Kidney epithelial cell (primary cell): Measurements from ENCODE around the gene HEXB. TPM values are rescaled to one million over a fixed set of nuclear protein-coding genes. Genes with fewer than 3 reads are reported as not detected.

Experiments used
- DNase-seq: peaks from one replicate; pipeline ENCODE4 v3.0.0-alpha.2; 2010; ENCODE audit warnings: low read depth
- H3K27me3 ChIP-seq: 2 replicates; pipeline ENCODE4 v1.6.0; 2011; ENCODE audit warnings: low read length; ENCODE audit not compliant: control insufficient read depth, insufficient read depth
- H3K36me3 ChIP-seq: 2 replicates; pipeline ENCODE4 v1.5.1; 2011; ENCODE audit warnings: low read length; ENCODE audit not compliant: control insufficient read depth, insufficient read depth
- H3K4me3 ChIP-seq: 2 replicates; pipeline ENCODE4 v1.5.1; 2011; ENCODE audit warnings: low read depth, mild to moderate bottlenecking, control low read depth, low read length
- total RNA-seq: library from RNA; depleted of rRNA; stranded (reverse); fragments of >200 nt; gene quantifications from 2 replicates; pipeline ENCODE4 v1.2.3, GENCODE V29; 2015
- TF ChIP-seq, protein P1 (sequence below): IDR thresholded peaks from 2 replicates; pipeline ENCODE4 v1.5.1; 2011; ENCODE audit warnings: mild to moderate bottlenecking, moderate library complexity, low read length, control low read depth, inconsistent platforms; ENCODE audit not compliant: insufficient read depth, poor library complexity, severe bottlenecking

Gene HEXB
- total RNA-seq, 1 donor from 2014 or later = 101 TPM

DNA sequence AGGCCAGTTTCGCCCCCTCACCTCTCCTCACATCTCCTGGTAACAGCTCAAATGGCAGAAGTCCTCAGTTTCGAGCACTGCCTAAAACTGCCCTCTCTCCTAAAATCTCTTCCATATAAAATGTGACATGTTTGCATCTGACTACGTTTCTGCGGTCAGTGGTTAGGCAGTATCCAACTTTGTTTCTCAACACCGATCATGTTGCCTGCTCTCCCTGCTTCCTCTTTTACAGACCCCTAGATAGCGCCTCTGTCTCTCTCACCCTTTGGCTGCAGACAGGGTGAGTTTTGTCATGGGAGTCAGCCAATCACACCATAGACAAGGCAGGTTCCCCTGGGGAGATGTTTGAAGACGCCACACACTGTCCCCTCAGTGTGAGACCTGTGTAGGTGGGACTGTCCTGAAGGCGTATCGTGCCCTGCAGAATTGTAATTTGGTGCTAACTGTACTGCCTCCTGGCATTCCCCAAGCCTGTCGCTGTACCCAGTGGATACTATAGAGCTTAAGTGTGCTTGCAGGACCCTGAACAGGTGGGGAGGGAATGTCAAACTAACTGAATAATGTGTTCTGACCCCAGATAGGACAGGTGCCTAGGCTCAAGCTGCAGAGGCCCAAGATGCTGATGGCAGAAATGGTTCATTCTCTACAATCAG lies 1.1 kb downstream of the HEXB start:
- TF ChIP-seq, protein P1, sequence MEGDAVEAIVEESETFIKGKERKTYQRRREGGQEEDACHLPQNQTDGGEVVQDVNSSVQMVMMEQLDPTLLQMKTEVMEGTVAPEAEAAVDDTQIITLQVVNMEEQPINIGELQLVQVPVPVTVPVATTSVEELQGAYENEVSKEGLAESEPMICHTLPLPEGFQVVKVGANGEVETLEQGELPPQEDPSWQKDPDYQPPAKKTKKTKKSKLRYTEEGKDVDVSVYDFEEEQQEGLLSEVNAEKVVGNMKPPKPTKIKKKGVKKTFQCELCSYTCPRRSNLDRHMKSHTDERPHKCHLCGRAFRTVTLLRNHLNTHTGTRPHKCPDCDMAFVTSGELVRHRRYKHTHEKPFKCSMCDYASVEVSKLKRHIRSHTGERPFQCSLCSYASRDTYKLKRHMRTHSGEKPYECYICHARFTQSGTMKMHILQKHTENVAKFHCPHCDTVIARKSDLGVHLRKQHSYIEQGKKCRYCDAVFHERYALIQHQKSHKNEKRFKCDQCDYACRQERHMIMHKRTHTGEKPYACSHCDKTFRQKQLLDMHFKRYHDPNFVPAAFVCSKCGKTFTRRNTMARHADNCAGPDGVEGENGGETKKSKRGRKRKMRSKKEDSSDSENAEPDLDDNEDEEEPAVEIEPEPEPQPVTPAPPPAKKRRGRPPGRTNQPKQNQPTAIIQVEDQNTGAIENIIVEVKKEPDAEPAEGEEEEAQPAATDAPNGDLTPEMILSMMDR = no peak
- peak overlapping the region; percentile 75 for H3K4me3 ChIP-seq
- DNase-seq = no peak
- H3K36me3 ChIP-seq = no peaks in the 10 kb centered on the region
- no peaks in the 10 kb centered on the region for H3K27me3 ChIP-seq

DNA sequence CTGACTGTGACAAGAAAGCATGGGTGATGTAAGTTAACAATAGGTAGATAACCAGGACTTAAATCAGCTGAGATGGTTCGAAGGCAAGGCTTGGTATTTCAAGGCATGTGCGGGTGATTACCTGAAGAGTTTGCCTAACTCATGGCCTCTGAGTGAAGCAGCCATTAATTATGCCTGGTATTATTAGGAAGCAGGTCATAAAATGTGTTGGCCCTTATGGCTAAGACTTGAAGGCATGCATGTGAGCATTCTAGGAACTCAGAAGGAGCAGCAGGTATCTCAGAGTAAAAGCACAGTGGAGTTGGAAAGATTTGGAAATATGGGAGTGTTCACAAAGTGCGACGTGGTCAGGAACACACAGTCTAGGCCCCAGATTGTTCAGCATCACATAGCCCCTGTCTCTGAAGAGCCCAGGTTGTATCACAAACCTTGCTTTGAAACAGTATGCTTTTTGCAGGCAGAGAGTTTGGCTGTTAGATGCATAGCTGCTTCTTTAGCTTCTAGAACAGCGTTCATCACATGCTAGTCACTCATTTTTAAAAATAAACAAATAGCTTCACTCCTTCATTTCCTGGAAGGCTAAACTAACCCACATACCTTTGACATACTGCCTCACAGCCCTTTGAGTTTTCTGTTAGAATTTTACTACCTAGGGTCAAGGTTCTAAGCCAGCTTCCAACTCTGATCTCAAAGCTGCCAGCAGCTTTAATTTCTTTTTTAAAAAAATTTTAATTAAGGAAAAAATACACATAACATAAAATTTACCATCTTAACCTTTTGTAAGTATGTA lies 2.1 kb downstream of the HEXB start:
- Histone ChIP-seq H3K4me3 (no peak overlapping the region), H3K36me3 (no peaks in the 10 kb centered on the region), H3K27me3 (no peaks in the 10 kb centered on the region)
- DNase-seq = no peak
- TF ChIP-seq, protein P1 = no peak

DNA sequence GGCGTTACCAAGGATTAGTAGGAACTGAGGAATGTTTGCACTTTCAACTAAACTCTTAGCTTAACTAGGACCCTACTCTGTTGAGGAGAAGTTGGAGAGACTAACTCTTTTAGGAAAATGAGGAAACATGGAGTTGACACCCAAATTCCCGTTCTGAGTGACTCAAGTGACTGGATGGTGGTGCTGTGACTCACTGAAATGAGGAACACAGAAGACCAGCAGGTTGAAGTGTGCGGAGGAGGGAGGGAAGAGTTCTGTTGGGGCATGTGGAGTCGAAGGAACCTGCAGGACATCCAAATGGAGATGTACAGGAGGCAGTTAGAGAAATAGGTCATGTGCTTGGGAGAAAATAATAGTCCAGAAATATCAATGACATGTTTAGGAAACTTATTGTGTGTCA lies 8.2 kb downstream of the HEXB start:
- TF ChIP-seq, protein P1 = no peak
- H3K36me3 ChIP-seq = no peaks in the 10 kb centered on the region
- H3K4me3 ChIP-seq = no peak overlapping the region
- H3K27me3 ChIP-seq = no peaks in the 10 kb centered on the region
- DNase-seq = no peak

DNA sequence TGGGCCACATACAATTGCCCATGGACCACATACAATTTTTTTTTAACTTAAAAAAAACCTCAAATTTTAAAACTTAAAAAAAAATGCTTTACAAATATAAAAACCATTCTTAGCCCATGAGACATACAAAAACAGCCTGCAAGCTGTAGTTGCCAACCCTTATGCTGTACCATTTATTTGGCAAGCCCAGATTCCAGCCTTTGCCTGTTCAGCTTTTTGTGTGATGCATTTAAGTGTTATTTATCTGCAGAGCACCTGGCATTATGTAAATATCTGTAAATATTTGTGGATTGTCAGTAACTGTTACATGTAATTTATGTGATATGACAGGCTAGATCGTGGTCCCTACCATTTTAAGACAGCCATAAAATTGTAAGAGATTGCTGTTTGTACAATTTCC lies 32.6 kb downstream of the HEXB start:
- no peak for DNase-seq
- H3K36me3 ChIP-seq = peaks cover 1% of the 10 kb centered on the region
- H3K27me3 ChIP-seq = no peaks in the 10 kb centered on the region
- TF ChIP-seq, protein P1 = no peak
- no peak overlapping the region for H3K4me3 ChIP-seq

DNA sequence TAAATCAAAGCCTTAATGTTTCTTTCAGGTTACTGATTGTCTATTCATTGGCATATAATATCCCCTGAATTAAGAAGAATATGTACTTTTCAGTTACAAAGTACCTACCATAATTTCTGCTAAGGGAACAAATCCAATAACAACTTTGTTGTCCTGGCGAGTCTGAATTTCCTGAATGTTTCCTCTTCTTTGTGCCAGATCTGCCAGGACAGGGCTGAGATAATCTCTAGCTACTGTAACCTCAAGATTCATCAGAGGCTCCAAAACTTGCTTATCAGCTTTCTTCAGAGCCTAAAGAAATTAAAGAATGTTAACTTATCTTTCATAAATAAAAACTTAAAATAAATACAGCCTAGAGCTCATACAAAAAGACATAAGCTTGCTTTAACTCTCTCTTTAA lies 37.2 kb downstream of the HEXB start:
- Histone ChIP-seq H3K27me3 (no peaks in the 10 kb centered on the region), H3K4me3 (no peak overlapping the region), H3K36me3 (peaks cover 1% of the 10 kb centered on the region)
- no peak for DNase-seq
- TF ChIP-seq, protein P1 = no peak

DNA sequence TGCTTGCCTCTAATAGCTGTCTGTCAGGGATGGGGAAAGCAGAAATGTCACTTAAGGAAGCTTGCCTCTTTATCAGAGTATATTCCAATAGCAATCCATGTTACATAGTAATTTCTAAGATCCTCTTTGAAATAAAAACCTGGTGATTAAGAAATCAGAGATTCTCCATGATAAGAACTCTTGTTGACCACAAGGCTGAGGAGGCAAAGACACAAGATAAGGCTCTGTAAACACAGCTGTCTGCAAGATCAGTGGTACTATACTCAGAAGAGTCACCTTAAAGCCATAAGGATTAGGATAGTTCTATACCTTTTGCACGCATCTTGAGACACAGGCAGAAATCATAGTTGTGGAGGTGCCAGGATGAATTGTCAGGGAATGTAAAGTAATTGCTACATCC lies 40.3 kb downstream of the HEXB start:
- Histone ChIP-seq H3K36me3 (no peaks in the 10 kb centered on the region), H3K4me3 (no peak overlapping the region), H3K27me3 (no peaks in the 10 kb centered on the region)
- TF ChIP-seq, protein P1 = no peak
- DNase-seq = no peak
